HEK293 (cell line): ENCODE data around the gene CHMP3.

Experiments used
- CTCF ChIA-PET: fragments of 350-600 bp; formaldehyde crosslinking; extraction: SDS; loops from one replicate; lab custom pipeline; 2021; ENCODE audit warnings: antibody characterized with exemption; lab: Yijun Ruan, JAX
- POLR2A ChIA-PET: fragments of 300-600 bp; formaldehyde crosslinking; extraction: SDS; loops from one replicate; lab custom pipeline; 2020; ENCODE audit warnings: antibody characterized with exemption, inconsistent platforms; lab: Yijun Ruan, JAX
- H3K27ac ChIP-seq: fragments of 200-500 bp; sonication (Bioruptor generic); 2 replicates; pipeline ENCODE4 v1.5.1; 2014; ENCODE audit warnings: low read depth, low read length, control low read depth, inconsistent platforms; ENCODE audit errors: extremely low read depth
- H3K36me3 ChIP-seq, 2 experiments: fragments of 200-500 bp in 1 of 2; sonication (Bioruptor generic) in 1 of 2; 1 replicate in 1 of 2; 2 replicates in 1 of 2; pipeline ENCODE4 v1.5.1; 2014 to 2017; ENCODE audit warnings: inconsistent platforms in 2 of 2, low read length in 2 of 2; ENCODE audit not compliant: control insufficient read depth in 2 of 2, insufficient read depth in 1 of 2
- H3K4me1 ChIP-seq: fragments of 200-500 bp; sonication (Bioruptor generic); 2 replicates; pipeline ENCODE4 v1.5.1; 2014; ENCODE audit warnings: mild to moderate bottlenecking, low read length, inconsistent platforms; ENCODE audit not compliant: control insufficient read depth, insufficient read depth
- H3K4me3 ChIP-seq: 2 replicates; pipeline ENCODE4 v1.5.1; 2011; ENCODE audit warnings: low read depth, mild to moderate bottlenecking, control low read depth, low read length, moderate library complexity
- H3K9me3 ChIP-seq: fragments of 200-500 bp; sonication (Bioruptor generic); 2 replicates; pipeline ENCODE4 v1.5.1; 2014; ENCODE audit warnings: low read depth, low read length, inconsistent platforms; ENCODE audit not compliant: control insufficient read depth, insufficient read depth
- GFI1B ChIP-seq: fragments of 450-650 bp; formaldehyde crosslinking; IDR thresholded peaks from 2 replicates; pipeline ENCODE4 v1.5.1; 2016; ENCODE audit warnings: missing biosample characterization, missing genetic modification characterization
- INSM2 ChIP-seq: fragments of 450-650 bp; formaldehyde crosslinking; IDR thresholded peaks from 2 replicates; pipeline ENCODE4 v1.5.1; 2016; ENCODE audit warnings: missing biosample characterization, missing genetic modification characterization
- KLF1 ChIP-seq: fragments of 450-650 bp; formaldehyde crosslinking; IDR thresholded peaks from 2 replicates; pipeline ENCODE4 v1.5.1; 2016; ENCODE audit warnings: missing biosample characterization, missing genetic modification characterization
- KLF10 ChIP-seq: fragments of 450-650 bp; IDR thresholded peaks from 2 replicates; pipeline ENCODE4 v1.5.1; 2018; ENCODE audit warnings: missing biosample characterization, mild to moderate bottlenecking, missing genetic modification characterization
- KLF17 ChIP-seq: fragments of 450-650 bp; formaldehyde crosslinking; IDR thresholded peaks from 2 replicates; pipeline ENCODE4 v1.5.1; 2016; ENCODE audit warnings: missing biosample characterization, missing genetic modification characterization
- OVOL3 ChIP-seq: fragments of 450-650 bp; formaldehyde crosslinking; IDR thresholded peaks from 2 replicates; pipeline ENCODE4 v1.5.1; 2016; ENCODE audit warnings: missing biosample characterization, missing genetic modification characterization
- PRDM10 ChIP-seq: fragments of 450-650 bp; formaldehyde crosslinking; IDR thresholded peaks from 2 replicates; pipeline ENCODE4 v1.5.1; 2016; ENCODE audit warnings: missing biosample characterization, missing genetic modification characterization
- PRDM4 ChIP-seq: fragments of 450-650 bp; formaldehyde crosslinking; IDR thresholded peaks from 2 replicates; pipeline ENCODE4 v1.5.1; 2017; ENCODE audit warnings: missing biosample characterization, missing genetic modification characterization
- ZIC2 ChIP-seq: fragments of 450-650 bp; formaldehyde crosslinking; IDR thresholded peaks from 2 replicates; pipeline ENCODE4 v1.5.1; 2016; ENCODE audit warnings: missing biosample characterization, missing genetic modification characterization
- ZNF140 ChIP-seq: fragments of 450-650 bp; formaldehyde crosslinking; IDR thresholded peaks from 2 replicates; pipeline ENCODE4 v1.5.1; 2016; ENCODE audit warnings: missing biosample characterization, missing genetic modification characterization
- ZNF19 ChIP-seq: fragments of 450-650 bp; formaldehyde crosslinking; IDR thresholded peaks from 2 replicates; pipeline ENCODE4; 2016; ENCODE audit warnings: missing biosample characterization, missing genetic modification characterization, low read depth
- ZNF2 ChIP-seq: fragments of 450-650 bp; formaldehyde crosslinking; IDR thresholded peaks from 2 replicates; pipeline ENCODE4 v1.5.1; 2016; ENCODE audit warnings: missing biosample characterization, missing genetic modification characterization
- ZNF239 ChIP-seq: fragments of 450-650 bp; formaldehyde crosslinking; IDR thresholded peaks from 2 replicates; pipeline ENCODE4 v1.5.1; 2016; ENCODE audit warnings: missing biosample characterization, missing genetic modification characterization
- ZNF341 ChIP-seq: fragments of 450-650 bp; formaldehyde crosslinking; IDR thresholded peaks from 2 replicates; pipeline ENCODE4; 2016; ENCODE audit warnings: low read depth, missing biosample characterization, missing genetic modification characterization
- ZNF350 ChIP-seq: fragments of 450-650 bp; formaldehyde crosslinking; IDR thresholded peaks from 2 replicates; pipeline ENCODE4 v1.5.0; 2017; ENCODE audit warnings: missing biosample characterization, mild to moderate bottlenecking, missing genetic modification characterization
- ZNF473 ChIP-seq: fragments of 450-650 bp; formaldehyde crosslinking; IDR thresholded peaks from 2 replicates; pipeline ENCODE4 v1.5.1; 2017; ENCODE audit warnings: missing biosample characterization, missing genetic modification characterization
- ZNF48 ChIP-seq: fragments of 450-650 bp; formaldehyde crosslinking; IDR thresholded peaks from 2 replicates; pipeline ENCODE4 v1.5.1; 2016; ENCODE audit warnings: missing biosample characterization, missing genetic modification characterization
- ZNF514 ChIP-seq: fragments of 450-650 bp; formaldehyde crosslinking; IDR thresholded peaks from 2 replicates; pipeline ENCODE4 v1.5.1; 2016; ENCODE audit warnings: missing biosample characterization, missing genetic modification characterization
- ZNF776 ChIP-seq: fragments of 450-650 bp; formaldehyde crosslinking; IDR thresholded peaks from 2 replicates; pipeline ENCODE4 v1.5.0; 2017; ENCODE audit warnings: missing biosample characterization, missing genetic modification characterization, borderline replicate concordance
- ZNF837 ChIP-seq: fragments of 450-650 bp; formaldehyde crosslinking; IDR thresholded peaks from 2 replicates; pipeline ENCODE4 v1.5.1; 2016; ENCODE audit warnings: missing biosample characterization, missing genetic modification characterization
- ZSCAN18 ChIP-seq: fragments of 450-650 bp; formaldehyde crosslinking; IDR thresholded peaks from 2 replicates; pipeline ENCODE4 v1.5.1; 2016; ENCODE audit warnings: missing biosample characterization, missing genetic modification characterization
- ZSCAN30 ChIP-seq: fragments of 450-650 bp; IDR thresholded peaks from 2 replicates; pipeline ENCODE4 v1.5.1; 2018; ENCODE audit warnings: missing biosample characterization, mild to moderate bottlenecking, missing genetic modification characterization, moderate library complexity

CHMP3 gene

GRCh38 chr2:86482034-86482433 lies 81.2 kb downstream of the CHMP3 start:
- TF ChIP-seq ZNF140 (tag by site-specific recombination) (no peak), KLF17 (tag by site-specific recombination) (no peak), GFI1B (tag by site-specific recombination) (no peak)
- TF ChIP-seq, all 188 proteins: peak for 0
- Histone ChIP-seq H3K4me3 (no peak overlapping the region), H3K36me3 (peaks cover 79 to 100% of the 10 kb centered on the region in 2 experiments), H3K4me1 (no peaks in the 10 kb centered on the region), H3K9me3 (no peaks in the 10 kb centered on the region), H3K27ac (no peak overlapping the region)
- CTCF ChIA-PET, result no interaction called here
- POLR2A ChIA-PET, result no interaction called here

GRCh38 chr2:86480105-86480504 lies 83.1 kb downstream of the CHMP3 start:
- CTCF ChIA-PET, result no interaction called here
- POLR2A ChIA-PET, result no interaction called here
- Histone ChIP-seq H3K36me3 (peaks cover 66 to 98% of the 10 kb centered on the region in 2 experiments), H3K4me1 (no peaks in the 10 kb centered on the region), H3K27ac (no peak overlapping the region), H3K9me3 (no peaks in the 10 kb centered on the region), H3K4me3 (no peak overlapping the region)
- TF ChIP-seq ZNF239 (tag by site-specific recombination) (no peak), ZNF514 (no peak), ZNF341 (tag by site-specific recombination) (no peak), PRDM10 (no peak), ZNF48 (tag by site-specific recombination) (no peak), ZNF473 (no peak), ZSCAN18 (no peak), INSM2 (tag by site-specific recombination) (no peak), KLF10 (no peak), ZNF776 (no peak), ZIC2 (tag by site-specific recombination) (no peak), ZNF19 (tag by site-specific recombination) (no peak), ZNF2 (no peak), OVOL3 (tag by site-specific recombination) (no peak), ZNF350 (no peak), PRDM4 (no peak), ZSCAN30 (tag by site-specific recombination) (no peak), ZNF837 (no peak), KLF1 (tag by site-specific recombination) (no peak)
